Stimulated activated CD4-positive, alpha-beta T cell treated with anti-CD3 and anti-CD28 coated beads, Interleukin-2, amount 100 ng/mL, for 48 hours (primary cell): ENCODE measurements around the gene GBGT1.
A peak's percentile ranks its signal among the peaks of the same experiment; 100 is the strongest.

Experiments used
- DNase-seq, 2 donors: peaks; one replicate each; pipeline ENCODE4 v3.0.0-alpha.2; 2020

The GBGT1 gene

DNA sequence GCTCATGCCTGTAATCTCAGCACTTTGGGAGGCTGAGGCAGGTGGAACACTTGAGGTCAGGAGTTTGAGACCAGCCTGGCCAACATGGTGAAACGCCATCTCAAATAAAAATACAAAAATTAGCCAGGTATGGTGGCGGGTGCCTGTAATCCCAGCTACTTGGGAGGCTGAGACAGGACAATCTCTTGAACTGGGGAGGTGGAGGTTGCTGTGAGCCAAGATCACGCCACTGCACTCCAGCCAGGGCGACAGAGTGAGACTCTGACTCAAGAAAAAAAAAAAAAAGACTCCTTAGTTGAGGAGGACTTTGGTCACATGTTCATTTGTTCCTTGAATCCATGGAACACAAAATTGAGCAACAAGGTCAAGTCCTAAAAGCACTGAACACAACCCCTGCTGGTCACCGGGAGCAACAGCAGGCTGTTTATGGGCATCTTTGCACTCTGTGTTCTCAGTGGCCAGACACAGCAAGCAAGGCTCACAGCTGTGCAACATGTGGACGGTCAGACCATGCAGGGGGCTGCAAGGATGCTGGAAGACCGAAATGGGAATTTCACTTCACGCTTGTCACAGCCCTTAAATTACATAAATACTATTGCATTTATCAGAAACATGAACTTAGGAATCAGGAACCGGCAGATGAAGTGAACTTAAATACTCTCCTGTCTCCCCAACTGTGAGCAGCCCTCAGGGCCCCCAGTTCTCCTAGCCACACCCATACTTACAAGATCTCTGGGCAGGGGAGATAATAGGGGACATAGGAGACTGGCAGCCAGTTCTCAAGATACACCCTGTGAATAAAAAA lies 2.8 kb downstream of the GBGT1 start:
- DNase-seq, result peak in 1 of 2 donors; percentile 30

DNA sequence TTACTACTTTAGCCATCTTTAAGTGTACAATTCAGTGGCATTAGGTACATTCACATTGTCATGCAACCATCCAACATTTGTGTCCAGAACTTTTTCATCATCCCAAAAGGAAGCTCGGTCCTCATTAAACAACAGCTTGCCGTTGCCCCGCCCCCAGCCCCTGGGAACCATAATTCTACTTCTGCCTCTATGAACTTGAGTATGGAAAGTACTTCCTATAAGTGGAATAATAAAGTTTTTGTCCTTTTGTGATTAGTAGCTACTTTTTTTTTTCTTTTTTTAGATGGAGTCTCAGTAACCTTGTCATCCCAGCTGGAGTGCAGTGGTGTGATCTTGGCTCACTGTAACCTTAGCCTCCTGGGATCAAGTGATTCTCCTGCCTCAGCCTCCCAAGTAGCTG lies 5.0 kb downstream of the GBGT1 start:
- DNase-seq, result no peak

DNA sequence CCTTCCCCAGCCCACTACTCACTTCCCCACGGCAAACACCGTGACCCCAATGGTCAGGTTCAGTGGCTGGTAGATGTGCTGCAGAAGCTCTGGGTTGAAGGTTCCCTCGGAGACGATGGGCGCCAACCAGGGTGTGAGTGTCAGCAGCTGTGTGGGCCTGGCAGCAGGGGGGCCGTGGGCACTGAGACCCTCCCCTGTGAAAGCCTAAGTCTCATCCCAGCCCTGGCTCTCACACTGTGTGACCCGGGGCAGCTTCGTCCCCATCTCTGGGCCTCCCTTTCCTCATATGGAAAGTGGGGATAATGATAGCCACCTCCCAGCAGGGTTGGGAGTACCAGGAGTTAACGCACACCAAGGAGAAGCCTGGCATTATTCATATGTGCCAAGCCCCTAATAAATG lies 8.6 kb downstream of the GBGT1 start:
- no peak for DNase-seq

DNA sequence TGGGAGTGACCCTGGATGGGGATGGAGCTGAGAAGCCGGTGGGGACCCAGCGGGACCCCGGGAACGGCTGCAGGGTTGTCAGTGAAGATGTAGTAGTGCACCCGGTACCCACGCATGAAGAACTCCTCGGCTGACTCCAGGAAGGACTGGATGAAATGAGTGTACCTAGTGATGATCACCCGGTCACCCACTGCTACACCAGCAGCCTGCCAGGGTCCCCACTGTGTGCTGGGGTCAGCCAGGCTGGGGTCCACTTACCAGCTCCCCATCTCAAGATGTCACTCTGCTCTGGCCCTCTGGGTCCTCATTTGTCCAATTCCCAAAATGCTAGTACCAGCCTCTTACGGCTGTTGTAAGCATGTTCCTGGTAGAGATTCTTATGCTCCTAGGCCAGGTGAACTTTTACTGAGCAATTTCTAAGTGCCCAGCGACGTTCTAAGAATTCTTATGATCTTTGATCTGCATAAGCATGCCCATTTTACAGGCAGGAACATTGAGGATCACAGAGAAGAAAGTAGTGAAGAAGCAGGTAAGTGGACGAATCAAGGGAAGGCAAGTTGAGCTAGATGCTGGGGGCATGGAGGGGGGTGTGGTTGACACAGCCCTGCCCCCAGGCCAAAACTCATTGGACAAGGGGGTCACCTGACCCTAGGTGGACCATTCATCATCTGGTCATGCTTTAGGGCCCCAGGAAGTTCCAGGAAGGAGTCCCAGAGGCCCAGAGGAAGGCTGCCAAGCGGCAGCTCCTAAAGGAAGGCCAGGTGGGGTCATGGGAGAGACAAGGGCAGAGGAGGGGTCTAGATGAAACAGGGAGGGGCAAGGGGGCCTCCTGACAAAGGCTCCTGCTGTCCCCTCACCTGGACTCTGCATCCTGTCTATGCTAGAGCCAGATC lies 9.4 kb downstream of the GBGT1 start:
- no peak for DNase-seq

- no peak for DNase-seq
Observed at GRCh38 chr9:133153227-133154096, 10.3 kb downstream of the GBGT1 start.

DNA sequence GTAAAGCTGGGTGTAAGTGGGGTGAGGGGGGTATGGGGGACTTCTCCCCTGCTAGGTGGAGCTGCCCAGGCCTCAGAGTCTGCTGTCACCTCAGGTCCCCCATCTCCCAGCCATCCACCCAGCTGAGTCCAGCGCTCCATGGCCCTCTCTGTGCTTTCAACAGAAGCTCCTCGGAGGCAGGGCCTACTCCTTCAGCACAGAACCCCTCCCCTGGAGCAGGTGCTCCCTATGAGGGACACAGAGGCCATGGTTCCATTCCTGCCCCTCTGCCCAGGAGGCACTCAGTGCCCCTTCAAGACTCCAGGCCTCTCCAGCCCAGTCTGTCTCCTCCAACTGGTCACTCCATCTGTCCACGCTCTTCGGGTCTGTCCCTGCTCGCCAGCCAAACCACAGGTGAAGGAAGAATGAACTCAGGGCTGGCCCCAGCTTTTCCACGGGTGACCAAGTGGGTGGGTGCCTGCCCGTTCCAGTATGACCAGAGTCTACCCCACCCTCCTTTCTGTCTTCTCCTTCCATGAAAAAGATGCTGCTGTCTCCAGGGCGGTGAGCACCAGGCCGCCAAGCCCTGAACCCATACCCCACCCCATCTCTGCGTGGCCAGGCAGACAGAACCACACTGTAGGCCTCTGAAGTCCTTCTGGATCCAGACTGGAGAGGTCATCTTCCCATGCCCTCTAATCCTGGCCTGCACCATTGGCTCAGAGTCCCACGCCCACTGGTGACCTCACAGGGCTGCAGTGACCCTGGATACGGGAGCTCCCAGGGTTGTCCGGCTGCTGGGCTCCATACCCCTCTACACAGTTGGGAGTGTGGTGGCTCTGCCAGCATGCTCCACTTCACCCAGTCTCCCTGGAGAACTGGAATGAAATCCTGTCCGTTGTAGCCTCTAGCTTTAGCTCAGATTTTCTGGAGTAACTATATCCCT lies 11.9 kb downstream of the GBGT1 start:
- DNase-seq, result no peak

DNA sequence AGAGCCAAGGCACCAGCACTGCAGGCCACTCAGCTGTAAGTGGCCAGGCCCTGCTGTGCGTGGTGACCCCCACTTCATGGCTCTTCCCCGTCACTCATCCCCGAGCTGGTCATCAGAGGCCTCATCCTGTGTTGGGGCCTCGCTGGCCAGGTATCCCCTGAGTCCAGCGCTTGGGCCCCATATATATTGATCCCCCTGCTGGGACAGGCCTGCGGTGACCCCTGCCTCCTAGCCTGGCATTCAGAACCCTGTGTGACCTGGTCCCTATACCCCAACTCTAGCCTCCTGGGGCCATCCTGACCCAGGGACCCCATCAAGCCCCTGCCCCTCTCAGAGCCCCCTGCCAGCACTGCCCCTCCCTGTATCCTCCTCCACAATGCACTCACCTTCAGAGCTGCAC lies 12.7 kb downstream of the GBGT1 start:
- no peak for DNase-seq

DNA sequence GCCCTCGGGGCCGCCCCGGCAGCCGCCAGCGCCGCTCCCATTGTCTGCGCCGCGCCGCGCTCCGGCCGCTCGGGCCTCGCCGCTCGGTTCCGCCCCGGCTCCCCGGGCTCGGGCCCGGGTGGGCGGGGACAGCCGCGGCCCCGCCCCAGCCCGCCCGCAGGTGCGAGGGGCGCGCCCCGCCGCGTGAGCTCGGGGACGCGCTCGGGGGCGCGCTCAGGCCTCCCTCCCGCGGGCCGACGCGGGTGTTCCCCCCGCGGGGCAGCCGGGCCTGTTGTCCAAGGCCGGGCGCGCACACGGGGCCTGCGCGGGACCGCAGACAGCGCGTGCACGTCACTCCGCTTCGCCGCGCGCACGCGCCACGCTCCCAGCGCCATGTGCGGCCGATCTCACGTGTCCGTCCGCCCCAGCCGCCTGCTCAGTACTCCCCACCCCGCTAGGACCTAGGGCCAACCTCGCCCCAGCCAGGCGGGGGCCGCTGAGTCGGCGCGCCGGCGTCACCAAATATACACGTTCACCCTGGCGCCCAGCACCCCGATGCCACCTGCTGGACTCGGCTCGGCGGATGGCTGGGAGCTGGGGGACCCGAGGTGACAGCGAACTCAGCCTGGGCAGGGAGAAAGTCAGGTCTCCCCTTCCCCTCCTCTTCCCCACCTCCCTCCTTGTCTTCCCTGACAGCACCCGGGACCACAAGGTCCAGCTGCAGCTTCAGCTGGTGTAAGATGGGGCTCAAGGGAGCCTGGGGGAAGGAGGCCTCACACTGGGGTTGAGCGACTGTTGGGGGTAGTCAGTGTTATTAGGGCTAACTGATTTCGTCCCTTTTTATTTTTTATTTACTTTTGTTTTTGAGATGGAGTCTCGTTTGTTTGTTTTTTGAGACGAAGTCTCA lies 14.3 kb downstream of the GBGT1 start:
- DNase-seq, result peak; percentile 76 to 79

- peak in 1 of 2 donors; percentile 44 for DNase-seq
Observed at GRCh38 chr9:133148199-133149129, 15.2 kb downstream of the GBGT1 start.

DNA sequence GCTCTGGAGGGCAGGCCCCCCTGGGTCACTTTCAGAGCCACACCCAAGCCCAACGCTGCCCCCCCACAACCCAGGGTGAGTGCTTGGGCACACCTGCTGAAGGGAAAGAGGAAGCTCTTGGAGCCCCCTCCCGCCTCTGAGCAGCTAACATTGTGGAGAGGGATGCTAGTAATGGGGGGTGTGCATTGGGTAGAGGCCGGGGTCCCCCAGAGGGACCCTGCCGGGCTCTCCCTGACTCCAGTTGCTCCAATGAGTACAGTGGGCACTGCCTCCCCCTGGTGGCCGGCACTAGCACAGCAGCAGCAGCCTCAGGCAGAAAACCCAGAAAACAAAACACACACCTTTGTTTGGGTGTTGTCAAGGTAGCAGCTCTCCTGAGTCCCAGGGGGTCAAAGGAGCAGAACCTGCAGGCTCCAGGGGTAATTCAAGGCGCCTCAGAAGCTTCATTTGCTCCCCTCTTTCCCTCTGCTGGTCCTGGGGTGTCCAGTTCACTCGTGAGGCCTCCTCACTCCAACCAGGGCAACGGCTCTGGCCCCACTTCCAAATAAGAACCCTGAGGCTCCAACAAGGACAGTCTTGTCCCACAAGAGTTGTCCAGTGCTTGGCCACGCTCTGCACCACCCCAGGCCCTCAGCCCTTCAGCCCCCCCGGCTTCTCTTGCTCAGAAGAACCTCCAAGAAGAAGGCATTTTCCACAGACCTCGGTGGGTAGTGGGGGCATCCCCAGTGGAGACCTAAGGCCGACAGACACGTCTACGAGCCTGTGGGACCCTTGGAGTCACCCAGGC lies 16.1 kb downstream of the GBGT1 start:
- peak; percentile 82 to 83 for DNase-seq

DNA sequence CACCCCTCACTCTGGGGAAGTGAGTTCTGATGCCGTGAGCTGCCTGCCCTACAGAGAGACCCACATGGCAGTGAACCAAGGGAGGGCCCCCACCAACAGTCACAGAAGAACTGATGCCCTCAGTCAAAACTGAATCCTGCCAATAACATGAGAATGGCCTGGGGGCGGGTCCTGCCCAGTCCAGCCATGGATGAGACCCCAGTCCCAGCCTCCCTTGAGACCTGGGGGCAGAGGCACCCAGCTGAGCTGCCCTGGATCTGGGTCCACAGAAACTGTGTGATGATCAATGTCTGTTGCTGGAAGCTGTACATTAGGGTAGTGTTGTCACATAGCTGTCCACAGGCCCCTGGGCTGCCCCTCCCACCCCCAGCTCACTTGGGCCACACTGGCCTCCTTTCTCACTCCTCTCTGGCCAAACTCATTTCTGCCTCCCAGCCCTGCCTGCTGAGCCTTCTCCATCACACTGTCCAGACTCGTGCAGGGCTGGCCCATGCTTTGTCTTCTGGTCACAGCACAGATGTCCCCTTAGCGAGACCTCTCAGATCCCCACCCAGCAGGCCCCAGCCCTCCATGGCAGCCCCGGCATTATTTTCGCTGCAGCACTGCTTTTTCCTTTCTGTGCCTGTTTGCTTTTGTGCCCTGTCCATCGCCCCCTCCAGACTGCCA lies 16.8 kb downstream of the GBGT1 start:
- DNase-seq, result no peak

DNA sequence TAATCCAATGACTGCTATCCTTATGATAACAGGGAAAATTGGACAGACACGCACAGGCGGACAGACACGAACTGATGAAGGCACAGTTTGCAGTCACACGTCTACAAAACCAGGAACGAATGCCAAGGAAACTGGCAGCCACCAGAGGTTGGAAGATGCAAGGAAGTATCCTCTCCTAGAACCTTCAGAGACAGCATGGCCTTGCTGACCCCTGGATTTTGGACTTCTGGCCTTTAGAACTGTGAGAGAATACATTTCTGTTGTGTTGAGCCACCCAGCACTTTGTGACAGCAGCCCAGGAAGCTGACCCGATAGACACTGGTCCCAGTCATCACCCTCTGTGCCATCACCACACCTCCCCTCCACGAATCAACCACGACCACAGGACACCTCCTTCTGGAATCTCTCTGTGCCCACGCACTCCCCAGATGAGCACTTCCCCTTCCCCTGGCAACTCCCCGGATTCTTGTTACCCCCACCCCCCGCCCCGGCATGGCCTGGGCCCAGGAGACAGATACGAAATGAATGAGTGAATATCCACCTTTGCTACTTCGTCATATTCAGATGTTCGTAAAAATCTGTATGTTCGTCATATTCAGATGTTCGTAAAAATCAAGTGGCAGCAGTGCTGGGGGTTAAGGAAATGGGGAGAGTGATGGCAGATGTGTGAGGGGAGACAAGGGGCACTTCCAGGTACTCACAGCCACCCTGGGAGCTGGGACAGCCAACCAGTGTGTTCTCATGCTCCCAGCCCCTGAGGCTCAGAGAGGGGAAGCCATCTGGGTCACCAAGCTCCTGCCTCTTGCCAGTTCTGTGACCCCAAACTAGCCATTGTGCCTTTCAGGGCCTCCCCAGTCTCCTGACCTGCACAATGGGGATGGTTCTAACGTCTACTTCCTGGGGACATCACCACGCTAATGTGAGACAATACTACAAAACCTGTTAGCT lies 18.5 kb downstream of the GBGT1 start:
- no peak for DNase-seq

GRCh38 chr9:133144142-133144903 lies 19.4 kb downstream of the GBGT1 start:
- peak; percentile 78 to 88 for DNase-seq

DNA sequence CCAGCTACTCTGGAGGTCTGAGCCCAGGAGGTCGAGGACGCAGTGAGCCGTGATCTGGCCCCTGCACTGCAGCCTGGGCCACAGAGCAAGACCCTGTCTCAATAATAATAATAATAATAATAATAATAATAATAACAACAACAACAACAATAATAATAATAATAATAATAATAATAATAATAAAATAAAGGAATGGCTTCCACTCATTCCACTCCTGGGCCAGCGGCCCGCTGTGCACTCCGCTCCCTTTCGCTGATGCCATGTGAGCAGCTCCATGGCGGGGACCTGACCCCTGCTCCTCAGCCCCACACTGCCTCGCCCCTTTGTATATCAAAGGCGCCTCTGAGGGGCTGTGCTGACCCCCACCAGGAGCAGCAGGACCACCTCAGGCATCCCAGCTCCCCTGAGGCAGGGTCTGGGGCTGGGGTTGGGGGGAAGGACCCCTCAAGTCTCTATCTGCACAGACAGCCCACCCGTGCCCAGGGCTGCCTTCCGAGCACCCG lies 20.0 kb downstream of the GBGT1 start:
- no peak for DNase-seq

DNA sequence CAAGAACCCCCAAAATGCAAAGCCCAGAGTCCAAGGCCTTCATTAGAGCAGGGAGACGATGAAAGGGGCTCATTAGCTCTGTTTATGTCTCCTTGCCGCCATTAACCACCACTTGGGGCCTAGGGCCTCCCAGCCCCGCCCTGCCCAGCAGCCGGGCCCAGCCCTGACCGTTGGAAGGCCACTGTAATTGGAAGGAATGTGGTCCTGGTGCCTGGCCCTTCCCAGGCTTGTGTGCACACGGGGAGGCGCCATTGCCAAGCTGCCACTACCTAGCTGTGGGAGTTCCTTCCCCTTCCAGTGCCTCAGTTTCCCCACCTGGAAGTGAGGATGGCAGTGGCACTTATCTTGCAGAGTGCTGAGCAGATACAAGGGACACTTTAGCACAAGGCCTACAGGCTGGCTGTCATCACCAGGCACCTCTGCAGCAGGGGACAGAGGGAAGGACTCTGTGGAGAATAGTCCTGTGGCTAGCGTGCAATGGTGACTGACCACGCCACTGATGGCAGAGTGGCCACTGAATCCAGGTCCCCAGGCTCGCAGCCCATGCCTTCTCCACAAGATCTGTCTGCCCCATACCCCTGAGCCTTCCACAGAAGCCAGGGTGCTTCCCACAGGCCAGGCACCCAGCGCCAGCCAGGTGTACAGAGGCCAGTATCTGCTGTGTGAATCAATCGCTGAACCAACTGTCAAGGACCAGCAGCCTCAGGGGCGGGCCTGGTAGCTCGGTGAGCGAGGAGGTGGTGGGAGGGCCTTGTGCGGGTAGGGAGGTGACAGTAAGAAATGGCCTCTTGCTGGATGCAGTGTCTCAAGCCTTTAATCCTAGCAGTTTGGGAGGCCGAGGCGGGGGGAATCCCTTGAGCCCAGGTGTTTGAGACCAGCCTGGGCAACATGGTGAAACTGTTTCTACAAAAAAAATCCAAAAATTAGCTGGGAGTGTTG lies 20.8 kb downstream of the GBGT1 start:
- no peak for DNase-seq
